ENCODE data around the gene BRD4. TPM values are rescaled to one million over a fixed set of nuclear protein-coding genes. Genes with fewer than 3 reads are reported as not detected.

Gene BRD4
- total and polyA plus RNA-seq, 8 donors: 10.6 to 113 (median 20.5) TPM

GRCh38 chr19:15291089-15291488, 41.2 kb downstream of the BRD4 start:
- 62 to 82% (median 65%) methylated on average over 1 of the region's 1 CpG for WGBS, 5 donors
- intact Hi-C loops (cut with DNase I; ENCODE audit: low total_unique reads): no loop called here
- DNase-seq: no peak

GRCh38 chr19:15290166-15290565, 42.2 kb downstream of the BRD4 start:
- no peak overlapping the region for H3K4me3 ChIP-seq
- DNase-seq: no peak
- 65 to 76% (median 71%) methylated on average over 7 of the region's 7 CpGs for WGBS, 5 donors
- H3K27me3 ChIP-seq: no peaks in the 10 kb centered on the region
- H3K36me3 ChIP-seq: no peaks in the 10 kb centered on the region
- TF ChIP-seq POLR2A (IDR thresholded peaks at IDR 0.05): no peak
- no peak for TF ChIP-seq CTCF (IDR thresholded peaks at IDR 0.05)
- TF ChIP-seq EP300 (IDR thresholded peaks at IDR 0.05): no peak
- no peak for TF ChIP-seq POLR2AphosphoS5 (IDR thresholded peaks at IDR 0.05)
- intact Hi-C loops (cut with DNase I; ENCODE audit: low total_unique reads): no loop called here
- H3K9me3 ChIP-seq: no peaks in the 10 kb centered on the region
- peaks cover 88 to 100% (median 97%) of the 10 kb centered on the region in 4 donors for H3K4me1 ChIP-seq
- H3K27ac ChIP-seq: no peak overlapping the region

More at GRCh38 chr19:15291089-15291488, 41.2 kb downstream of the BRD4 start:
- TF ChIP-seq POLR2AphosphoS5 (IDR thresholded peaks at IDR 0.05) (no peak), EP300 (IDR thresholded peaks at IDR 0.05) (no peak), POLR2A (IDR thresholded peaks at IDR 0.05) (no peak), CTCF (IDR thresholded peaks at IDR 0.05) (no peak)
- H3K27me3 ChIP-seq: no peaks in the 10 kb centered on the region
- H3K4me3 ChIP-seq: no peak overlapping the region
- H3K4me1 ChIP-seq: peaks cover 88 to 100% (median 95%) of the 10 kb centered on the region in 4 donors
- no peaks in the 10 kb centered on the region for H3K9me3 ChIP-seq
- no peaks in the 10 kb centered on the region for H3K36me3 ChIP-seq
- H3K27ac ChIP-seq: no peak overlapping the region

GRCh38 chr19:15289673-15290072, 42.7 kb downstream of the BRD4 start:
- TF ChIP-seq EP300 (IDR thresholded peaks at IDR 0.05) (no peak), CTCF (IDR thresholded peaks at IDR 0.05) (no peak), POLR2A (IDR thresholded peaks at IDR 0.05) (no peak), POLR2AphosphoS5 (IDR thresholded peaks at IDR 0.05) (no peak)
- no peak for DNase-seq
- H3K27me3 ChIP-seq: no peaks in the 10 kb centered on the region
- WGBS, 5 donors: 42 to 68% (median 55%) methylated on average over 3 of the region's 3 CpGs
- no peaks in the 10 kb centered on the region for H3K36me3 ChIP-seq
- H3K27ac ChIP-seq: no peak overlapping the region
- H3K4me3 ChIP-seq: no peak overlapping the region
- no peaks in the 10 kb centered on the region for H3K9me3 ChIP-seq
- H3K4me1 ChIP-seq: peaks cover 88 to 100% (median 97%) of the 10 kb centered on the region in 4 donors
- intact Hi-C loops (cut with DNase I; ENCODE audit: low total_unique reads): no loop called here

- H3K27me3 ChIP-seq: no peaks in the 10 kb centered on the region
- H3K36me3 ChIP-seq: no peaks in the 10 kb centered on the region
- DNase-seq: peak; percentile 41 to 78
- peaks cover 88 to 100% (median 97%) of the 10 kb centered on the region in 4 donors for H3K4me1 ChIP-seq
- H3K9me3 ChIP-seq: no peaks in the 10 kb centered on the region
- 25 to 32% (median 26%) methylated on average over 14 of the region's 14 CpGs for WGBS, 5 donors
- intact Hi-C loops (cut with DNase I; ENCODE audit: low total_unique reads): no loop called here
- TF ChIP-seq CTCF (IDR thresholded peaks at IDR 0.05): no peak
- peak in 1 of 3 donors; percentile 31 for TF ChIP-seq POLR2AphosphoS5 (IDR thresholded peaks at IDR 0.05)
- peak overlapping the region in 4 of 5 donors; percentile 22 to 43 (median 28) for H3K27ac ChIP-seq
- peak overlapping the region in 2 of 4 donors; percentile 8 to 17 for H3K4me3 ChIP-seq
Measured at GRCh38 chr19:15288146-15288963, 44.0 kb downstream of the BRD4 start.

All from stomach (tissue), 9 donors.